ENCODE measurements around the gene NLGN1. TPM values are rescaled to one million over a fixed set of nuclear protein-coding genes. Genes with fewer than 3 reads are reported as not detected.

The NLGN1 gene
- total RNA-seq, 1 experiment from 2014 or later, result not detected

- CTCF ChIA-PET, result no interaction called here
- POLR2A ChIA-PET, result no interaction called here
- RAD21 ChIA-PET (ENCODE audit: low non-redundant PET in 1 of 2, low total read pairs in 2 of 2, uncharacterized antibody in 2 of 2, unreplicated experiment in 2 of 2), result no interaction called here
Measured at GRCh38 chr3:174110761-174111160, 713.2 kb downstream of the NLGN1 start.

GRCh38 chr3:174111776-174112175 is 714.2 kb downstream of the NLGN1 start:
- POLR2A ChIA-PET, result no interaction called here
- H3K27me3 ChIP-seq (ENCODE audit: insufficient read depth, low read length), result no peaks in the 10 kb centered on the region
- H3K36me3 ChIP-seq (ENCODE audit: control insufficient read depth in 1 of 2, insufficient read depth in 2 of 2, low read length in 2 of 2), result no peaks in the 10 kb centered on the region
- TF ChIP-seq ELF1 (IDR thresholded peaks at IDR 0.05; ENCODE audit: borderline replicate concordance, low read depth) (no peak), CBX3 (IDR thresholded peaks at IDR 0.05; ENCODE audit: low read depth) (no peak), EGR1 (IDR thresholded peaks at IDR 0.05; ENCODE audit: low read depth) (no peak), JUND (IDR thresholded peaks at IDR 0.05) (no peak), SP1 (IDR thresholded peaks at IDR 0.05; ENCODE audit: low read depth) (no peak), RAD21 (IDR thresholded peaks at IDR 0.05; ENCODE audit: low read depth) (no peak)
- TF ChIP-seq, protein P1, sequence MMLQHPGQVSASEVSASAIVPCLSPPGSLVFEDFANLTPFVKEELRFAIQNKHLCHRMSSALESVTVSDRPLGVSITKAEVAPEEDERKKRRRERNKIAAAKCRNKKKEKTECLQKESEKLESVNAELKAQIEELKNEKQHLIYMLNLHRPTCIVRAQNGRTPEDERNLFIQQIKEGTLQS (IDR thresholded peaks at IDR 0.05), result no peak
- TF ChIP-seq, protein P2, sequence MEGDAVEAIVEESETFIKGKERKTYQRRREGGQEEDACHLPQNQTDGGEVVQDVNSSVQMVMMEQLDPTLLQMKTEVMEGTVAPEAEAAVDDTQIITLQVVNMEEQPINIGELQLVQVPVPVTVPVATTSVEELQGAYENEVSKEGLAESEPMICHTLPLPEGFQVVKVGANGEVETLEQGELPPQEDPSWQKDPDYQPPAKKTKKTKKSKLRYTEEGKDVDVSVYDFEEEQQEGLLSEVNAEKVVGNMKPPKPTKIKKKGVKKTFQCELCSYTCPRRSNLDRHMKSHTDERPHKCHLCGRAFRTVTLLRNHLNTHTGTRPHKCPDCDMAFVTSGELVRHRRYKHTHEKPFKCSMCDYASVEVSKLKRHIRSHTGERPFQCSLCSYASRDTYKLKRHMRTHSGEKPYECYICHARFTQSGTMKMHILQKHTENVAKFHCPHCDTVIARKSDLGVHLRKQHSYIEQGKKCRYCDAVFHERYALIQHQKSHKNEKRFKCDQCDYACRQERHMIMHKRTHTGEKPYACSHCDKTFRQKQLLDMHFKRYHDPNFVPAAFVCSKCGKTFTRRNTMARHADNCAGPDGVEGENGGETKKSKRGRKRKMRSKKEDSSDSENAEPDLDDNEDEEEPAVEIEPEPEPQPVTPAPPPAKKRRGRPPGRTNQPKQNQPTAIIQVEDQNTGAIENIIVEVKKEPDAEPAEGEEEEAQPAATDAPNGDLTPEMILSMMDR (IDR thresholded peaks at IDR 0.05 in 2 of 3, conservative IDR thresholded peaks at IDR 0.05 in 1 of 3; ENCODE audit: borderline replicate concordance in 1 of 3, insufficient read depth in 1 of 3, low read depth in 2 of 3, low read length in 2 of 3), result no peak

More at GRCh38 chr3:174110761-174111160, 713.2 kb downstream of the NLGN1 start:
- no peaks in the 10 kb centered on the region for H3K9me2 ChIP-seq (ENCODE audit: insufficient read depth)
- no peaks in the 10 kb centered on the region for H3K4me1 ChIP-seq (ENCODE audit: control insufficient read depth in 1 of 2, insufficient read depth in 2 of 2, low read length in 2 of 2)
- no peak overlapping the region for H3K27ac ChIP-seq (ENCODE audit: low read depth, low read length)
- ATAC-seq (no peak), DNase-seq (ENCODE audit: low read depth, low spot score) (no peak)
- intact Hi-C loops (cut with micrococcal nuclease), result no loop called here
- H3K9me3 ChIP-seq (ENCODE audit: control insufficient read depth in 1 of 2, insufficient read depth in 1 of 2, low read depth in 1 of 2, low read length in 2 of 2), result no peaks in the 10 kb centered on the region
- no peaks in the 10 kb centered on the region for H3K27me3 ChIP-seq (ENCODE audit: insufficient read depth, low read length)
- no peaks in the 10 kb centered on the region for H3K36me3 ChIP-seq (ENCODE audit: control insufficient read depth in 1 of 2, insufficient read depth in 2 of 2, low read length in 2 of 2)
- H3K9ac ChIP-seq (ENCODE audit: low read length), result no peak overlapping the region
- no peak overlapping the region for H3K4me2 ChIP-seq (ENCODE audit: low read length)
- H3K4me3 ChIP-seq (replicated peaks in 1 of 2; ENCODE audit: low read depth in 1 of 2, low read length in 2 of 2), result no peak overlapping the region
- no peaks in the 10 kb centered on the region for H4K20me1 ChIP-seq (ENCODE audit: insufficient read depth)
- TF ChIP-seq ELF1 (IDR thresholded peaks at IDR 0.05; ENCODE audit: borderline replicate concordance, low read depth) (no peak), ZBTB33 (IDR thresholded peaks at IDR 0.05; ENCODE audit: extremely low read depth, insufficient replicate concordance, low read length) (no peak), TCF7L2 (IDR thresholded peaks at IDR 0.05; ENCODE audit: borderline replicate concordance, extremely low read depth, insufficient read depth, insufficient read length) (no peak), POLR2AphosphoS5 (IDR thresholded peaks at IDR 0.05; ENCODE audit: low read depth, low read length) (no peak), ZFX (IDR thresholded peaks at IDR 0.05) (no peak), EZH2 (IDR thresholded peaks at IDR 0.05) (no peak)
- no peaks in the 10 kb centered on the region for H3K79me2 ChIP-seq (ENCODE audit: insufficient read depth, low read length)
- H2AFZ ChIP-seq (ENCODE audit: low read depth, low read length, poor library complexity, severe bottlenecking), result no peak overlapping the region
- BruUV-seq (replicated peaks), result no TSS peak

More at GRCh38 chr3:174111776-174112175, 714.2 kb downstream of the NLGN1 start:
- Histone ChIP-seq H3K9ac (ENCODE audit: low read length) (no peak overlapping the region), H4K20me1 (ENCODE audit: insufficient read depth) (no peaks in the 10 kb centered on the region), H3K4me2 (ENCODE audit: low read length) (no peak overlapping the region), H3K9me3 (ENCODE audit: control insufficient read depth in 1 of 2, insufficient read depth in 1 of 2, low read depth in 1 of 2, low read length in 2 of 2) (no peaks in the 10 kb centered on the region), H3K4me1 (ENCODE audit: control insufficient read depth in 1 of 2, insufficient read depth in 2 of 2, low read length in 2 of 2) (no peaks in the 10 kb centered on the region), H3K27ac (ENCODE audit: low read depth, low read length) (no peak overlapping the region), H2AFZ (ENCODE audit: low read depth, low read length, poor library complexity, severe bottlenecking) (no peak overlapping the region), H3K79me2 (ENCODE audit: insufficient read depth, low read length) (no peaks in the 10 kb centered on the region), H3K4me3 (replicated peaks in 1 of 2; ENCODE audit: low read depth in 1 of 2, low read length in 2 of 2) (no peak overlapping the region), H3K9me2 (ENCODE audit: insufficient read depth) (no peaks in the 10 kb centered on the region)
- DNase-seq (ENCODE audit: low read depth, low spot score), result no peak
- no peak for ATAC-seq
- no TSS peak for BruUV-seq (replicated peaks)
- intact Hi-C loops (cut with micrococcal nuclease), result no loop called here
- RAD21 ChIA-PET (ENCODE audit: low non-redundant PET in 1 of 2, low total read pairs in 2 of 2, uncharacterized antibody in 2 of 2, unreplicated experiment in 2 of 2), result no interaction called here
- CTCF ChIA-PET, result no interaction called here
